Dedifferentiated amniotic fluid mesenchymal stem cell (primary cell): ENCODE data around the gene DDX19B.
"Not testable (repeated sequence)": the region's sequence is repeated elsewhere in the genome, so short reads cannot be mapped to it uniquely, and the experiment has no call there.

Experiments used
- DNase-seq: peaks from one replicate; pipeline ENCODE4 v3.0.0-alpha.2; 2016; ENCODE audit errors: extremely low spot score

DDX19B gene

DNA sequence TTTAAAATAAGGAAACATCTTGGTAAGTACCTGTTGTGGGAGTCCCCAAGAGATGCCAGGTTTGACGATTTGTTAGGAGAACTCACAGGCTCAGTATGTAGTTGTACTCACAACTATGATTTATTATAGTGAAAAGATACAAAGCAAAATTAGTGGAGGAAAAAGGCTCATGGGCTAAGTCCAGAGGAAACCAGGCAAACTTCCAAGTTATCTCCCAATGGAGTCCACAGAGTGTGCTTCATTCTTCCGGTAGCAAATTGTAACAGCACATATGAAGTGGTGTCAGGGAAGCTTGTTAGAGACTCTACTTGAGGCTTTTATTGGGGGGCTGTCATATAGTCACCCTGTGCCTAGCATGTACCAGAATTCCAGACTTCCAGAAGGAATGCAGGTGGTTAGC lies 50.0 kb downstream of the DDX19B start:
- DNase-seq: no peak

GRCh38 chr16:70349783-70350182 lies 50.8 kb downstream of the DDX19B start:
- no peak for DNase-seq

GRCh38 chr16:70359552-70359951 lies 60.6 kb downstream of the DDX19B start:
- no peak for DNase-seq

DNA sequence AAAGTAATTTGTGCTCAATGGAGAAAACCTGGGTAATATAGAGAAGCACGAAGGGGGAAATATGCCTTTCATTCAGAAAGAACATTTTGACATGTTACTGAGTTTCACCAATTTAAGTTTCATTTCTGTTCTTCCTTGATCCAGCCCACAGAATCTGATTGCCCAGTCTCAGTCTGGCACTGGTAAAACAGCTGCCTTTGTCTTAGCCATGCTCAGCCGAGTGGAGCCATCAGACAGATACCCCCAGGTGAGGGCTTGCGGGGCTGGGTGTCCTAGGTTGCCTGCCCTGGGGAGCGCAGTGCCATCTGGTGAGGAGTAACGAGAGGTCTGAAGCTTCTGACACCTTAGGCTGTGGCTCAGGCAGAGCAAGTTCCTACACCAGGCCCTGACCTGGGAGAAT lies 65.4 kb downstream of the DDX19B start:
- no peak for DNase-seq

DNA sequence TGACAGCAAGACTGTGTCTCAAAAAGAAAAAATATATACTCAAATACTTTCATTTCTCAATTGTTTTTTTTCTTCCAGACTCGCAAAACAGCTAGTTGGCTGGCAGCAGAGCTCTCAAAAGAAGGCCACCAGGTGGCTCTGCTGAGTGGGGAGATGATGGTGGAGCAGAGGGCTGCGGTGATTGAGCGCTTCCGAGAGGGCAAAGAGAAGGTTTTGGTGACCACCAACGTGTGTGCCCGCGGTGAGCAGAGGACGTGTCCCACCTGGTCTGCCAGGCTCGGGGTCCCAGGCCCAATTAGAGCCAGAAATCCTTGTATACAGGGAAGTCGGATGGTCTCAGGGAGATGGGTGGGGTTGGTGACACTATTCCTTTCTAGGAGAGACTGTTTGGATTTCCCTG lies 71.2 kb downstream of the DDX19B start:
- not testable (repeated sequence) for DNase-seq

GRCh38 chr16:70370924-70371323 lies 71.9 kb downstream of the DDX19B start:
- no peak for DNase-seq

DNA sequence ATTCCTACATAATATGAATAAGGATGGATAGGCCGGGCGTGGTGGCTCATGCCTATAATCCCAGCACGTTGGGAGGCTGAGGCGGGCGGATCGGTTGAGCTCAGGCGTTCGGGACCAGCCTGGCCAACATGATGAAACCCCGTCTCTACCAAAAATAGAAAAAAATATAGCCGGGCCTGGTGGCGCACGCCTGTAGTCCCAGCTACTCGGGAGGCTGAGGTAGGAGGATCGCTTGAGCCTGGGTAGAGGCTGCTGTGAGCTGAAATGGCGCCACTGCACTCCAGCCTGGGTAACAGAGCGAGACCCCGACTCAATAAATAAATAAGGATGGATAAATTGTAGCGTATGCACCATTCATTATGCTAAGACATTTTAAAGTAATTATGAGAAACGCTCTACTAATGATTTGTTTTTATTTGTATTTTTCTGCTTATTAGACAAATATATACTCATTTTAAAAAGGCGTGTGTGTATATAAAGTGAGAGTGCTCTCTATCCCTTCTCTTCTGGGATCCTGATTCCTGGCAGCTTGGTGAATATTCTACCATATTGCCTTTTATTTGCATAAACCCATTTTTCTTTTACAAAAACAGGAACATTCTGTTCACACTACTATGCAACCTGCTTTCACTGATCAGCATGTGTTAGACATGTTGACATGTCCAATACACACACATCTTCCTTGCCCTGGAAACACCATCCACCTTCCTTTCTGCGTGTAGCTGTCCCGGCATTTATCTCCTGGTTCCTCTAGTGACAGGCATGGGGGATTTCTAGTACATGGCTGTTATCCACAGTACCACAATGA lies 74.1 kb downstream of the DDX19B start:
- DNase-seq: no peak

GRCh38 chr16:70374213-70374612 lies 75.2 kb downstream of the DDX19B start:
- no peak for DNase-seq

DNA sequence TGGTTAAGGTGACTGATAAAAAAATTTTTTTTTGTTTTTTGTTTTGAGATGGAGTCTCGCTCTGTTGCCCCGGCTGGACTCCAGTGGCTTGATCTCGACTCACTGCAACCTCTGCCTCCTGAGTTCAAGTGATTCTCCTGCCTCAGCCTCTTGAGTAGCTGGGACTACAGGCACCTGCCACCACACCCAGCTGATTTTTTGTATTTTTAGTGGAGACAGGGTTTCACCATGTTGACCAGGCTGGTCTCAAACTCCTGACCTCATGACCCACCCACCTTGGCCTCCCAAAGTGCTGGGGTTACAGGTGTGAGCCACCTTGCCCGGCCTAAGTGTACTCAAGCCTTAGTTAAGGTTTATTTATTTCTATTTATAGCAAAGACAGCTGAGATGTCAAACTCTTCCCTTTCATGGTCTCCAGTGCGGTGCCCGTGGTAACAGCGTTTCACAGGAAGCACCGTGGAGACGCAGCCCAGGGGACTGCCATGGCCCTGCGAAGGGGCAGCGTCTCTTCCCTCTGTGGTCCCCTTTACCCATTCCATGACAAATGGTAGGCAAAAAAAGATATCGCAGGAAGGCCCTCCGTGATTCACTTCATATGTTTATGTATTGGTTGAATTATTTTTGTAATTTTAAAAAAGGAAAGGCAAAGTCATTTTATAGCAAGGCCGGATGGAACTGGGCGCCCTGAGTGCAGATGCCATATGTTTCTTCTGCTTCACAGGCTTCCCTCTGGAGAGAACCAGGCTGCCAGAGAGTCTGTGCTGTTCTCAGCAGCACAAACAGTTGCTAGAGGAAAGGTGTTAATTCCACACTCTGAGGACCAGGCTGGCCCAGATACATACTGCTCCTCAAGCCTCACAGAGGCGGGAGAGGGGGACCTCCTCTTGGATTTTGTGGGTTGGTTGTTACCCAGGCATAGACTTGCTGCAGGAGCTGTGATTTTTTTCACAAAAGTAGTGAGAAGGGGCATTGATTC lies 76.9 kb downstream of the DDX19B start:
- no peak for DNase-seq

DNA sequence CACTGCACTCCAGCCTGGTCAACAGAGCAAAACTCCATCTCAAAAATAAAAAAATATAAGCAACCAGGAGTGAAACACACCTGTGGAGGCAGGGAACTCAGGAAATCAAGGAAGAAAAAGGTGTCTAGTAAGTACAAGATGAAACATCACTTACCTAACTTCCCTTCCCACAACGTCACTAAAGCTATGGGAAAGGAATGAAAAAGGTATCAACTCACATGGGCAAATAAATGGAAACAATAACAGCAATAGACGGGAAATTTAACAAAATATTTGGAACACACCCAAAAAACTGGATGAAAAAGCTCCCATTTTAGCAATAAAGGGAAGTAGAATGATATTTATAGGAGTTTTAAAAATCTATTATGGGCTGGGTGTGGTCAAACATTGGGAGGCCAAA lies 78.8 kb downstream of the DDX19B start:
- DNase-seq: no peak

DNA sequence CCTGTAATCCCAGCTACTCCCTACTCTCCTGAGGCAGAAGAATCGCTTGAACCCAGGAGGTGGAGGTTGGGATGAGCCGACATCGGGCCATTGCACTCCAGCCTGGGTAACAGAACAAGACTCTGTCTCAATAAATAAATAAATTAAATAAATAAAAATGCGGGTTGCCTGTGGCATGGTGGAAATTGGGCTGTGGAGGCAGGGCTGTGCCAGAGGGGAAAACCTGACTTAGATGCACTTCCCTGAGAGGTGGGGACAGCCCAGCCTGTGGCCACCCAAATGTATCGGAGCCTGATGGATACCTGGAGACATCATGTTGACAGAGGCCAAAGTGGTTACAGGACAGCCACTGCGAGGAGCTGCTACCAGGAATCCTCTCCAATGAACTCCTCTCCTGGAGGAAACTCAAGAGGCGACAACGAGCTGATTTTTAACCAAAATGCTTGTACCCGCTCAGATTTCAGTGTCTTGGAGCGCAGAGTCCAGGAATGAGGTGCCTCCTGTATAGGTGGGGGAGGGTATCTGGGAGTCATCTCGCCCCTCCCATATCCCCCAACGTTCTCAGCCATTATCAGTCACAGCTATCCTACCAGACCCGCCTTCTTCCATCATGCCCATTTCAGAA lies 80.0 kb downstream of the DDX19B start:
- DNase-seq: no peak

GRCh38 chr16:70380248-70380918 lies 81.4 kb downstream of the DDX19B start:
- DNase-seq: peak; percentile 87

DNA sequence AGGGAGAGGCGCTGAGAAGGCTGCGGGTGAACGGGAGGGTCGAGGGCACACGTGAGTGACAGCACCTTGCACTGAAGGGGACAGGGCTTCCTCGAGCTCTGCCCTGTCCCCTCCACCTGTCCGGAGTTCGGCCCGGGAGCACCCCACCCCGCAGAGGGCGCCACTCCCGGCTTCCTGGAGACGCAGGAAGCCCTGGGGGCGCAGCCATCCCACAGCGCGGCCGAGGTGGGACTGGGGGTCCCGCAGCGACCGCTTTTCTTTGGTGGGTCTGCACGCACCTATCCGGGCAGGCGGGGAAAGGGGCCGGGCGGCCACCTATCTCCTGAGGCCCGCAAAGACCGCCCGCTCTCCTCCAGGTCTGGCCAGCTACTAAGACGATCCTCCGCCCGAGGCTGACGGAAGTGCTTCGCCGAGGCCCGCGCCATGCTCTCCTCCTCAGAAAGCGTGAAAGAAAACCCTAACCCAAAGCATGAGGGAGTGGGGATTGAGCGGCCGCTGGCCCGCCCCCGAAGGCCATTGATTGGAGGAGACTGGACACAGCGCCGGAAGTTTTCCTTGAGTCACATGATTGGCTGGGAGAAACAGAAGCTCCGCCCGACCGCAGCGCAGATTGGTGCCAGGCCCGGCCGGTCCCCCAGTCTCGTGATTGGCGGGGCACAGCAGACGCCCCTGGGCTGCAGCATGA lies 82.1 kb downstream of the DDX19B start:
- peak; percentile 97 for DNase-seq

DNA sequence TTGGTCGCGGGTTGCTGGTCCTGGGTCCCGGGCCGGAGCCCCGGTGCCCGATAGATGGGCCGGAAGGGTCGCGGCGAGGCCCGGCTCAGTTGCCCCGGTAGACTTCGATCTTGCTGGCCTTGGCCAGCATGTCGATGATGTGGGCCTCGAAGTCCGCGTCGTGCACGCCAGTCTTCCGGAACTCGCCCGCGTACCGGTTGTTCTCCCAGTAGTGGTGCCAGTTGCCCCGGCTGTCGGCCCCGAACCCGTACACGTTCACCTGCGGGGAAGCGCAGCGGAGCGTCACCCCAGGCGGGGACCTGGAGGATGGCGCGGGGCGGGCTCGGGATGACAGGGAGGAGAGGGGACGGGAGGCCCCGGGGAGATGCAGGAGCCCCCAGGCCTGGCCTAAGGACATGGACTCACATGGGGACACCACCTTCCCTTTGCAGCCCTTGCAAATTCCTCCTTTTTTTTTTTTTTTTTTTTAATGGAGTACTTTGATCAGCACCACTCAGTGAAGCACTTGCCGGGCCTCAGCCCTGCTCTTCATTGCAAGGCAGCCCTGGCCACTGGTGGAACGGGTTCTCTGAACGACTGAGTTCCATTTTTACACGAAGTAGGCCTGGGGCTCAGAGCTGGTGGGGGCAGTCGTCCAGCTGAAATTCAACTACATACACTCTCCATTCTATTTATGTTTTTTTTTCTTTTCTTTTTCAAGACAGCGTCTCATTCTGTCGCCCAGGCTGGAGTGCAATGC lies 82.8 kb downstream of the DDX19B start:
- no peak for DNase-seq

DNA sequence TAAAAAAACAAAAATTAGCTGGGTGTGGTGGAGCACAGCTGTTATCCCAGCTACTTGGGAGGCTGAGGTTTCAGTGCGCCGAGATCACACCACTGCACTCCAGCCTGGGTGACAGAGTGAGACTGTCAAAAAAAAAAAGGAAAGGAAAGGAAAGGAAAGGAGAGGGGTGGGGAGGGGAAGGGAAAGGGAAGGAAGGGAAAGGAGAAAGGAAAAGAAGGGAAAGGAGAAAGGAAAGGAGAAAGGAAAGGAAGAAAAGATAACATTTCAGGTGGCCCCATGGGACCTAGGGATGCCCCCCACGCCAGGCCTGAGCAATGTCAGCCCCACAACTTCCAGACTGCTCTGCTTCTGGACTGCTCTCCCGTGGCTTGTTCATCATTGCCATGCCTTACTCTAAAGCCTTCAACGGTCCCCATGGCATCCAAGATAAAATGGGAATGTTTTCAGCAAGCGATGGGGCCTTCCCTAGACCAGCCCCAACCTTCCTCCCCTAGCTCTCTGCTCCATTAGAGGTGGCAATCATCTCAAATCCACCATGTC lies 84.5 kb downstream of the DDX19B start:
- DNase-seq: no peak
